Stimulated activated CD4-positive, alpha-beta T cell treated with anti-CD3 and anti-CD28 coated beads, Interleukin-2, amount 100 ng/mL, for 48 hours (primary cell): ENCODE data around the gene AMY2A.
"Not testable (repeated sequence)": the region's sequence is repeated elsewhere in the genome, so short reads cannot be mapped to it uniquely, and the experiment has no call there.

Experiments
- DNase-seq, 2 donors: peaks; one replicate each; pipeline ENCODE4 v3.0.0-alpha.2; 2020

AMY2A gene

DNA sequence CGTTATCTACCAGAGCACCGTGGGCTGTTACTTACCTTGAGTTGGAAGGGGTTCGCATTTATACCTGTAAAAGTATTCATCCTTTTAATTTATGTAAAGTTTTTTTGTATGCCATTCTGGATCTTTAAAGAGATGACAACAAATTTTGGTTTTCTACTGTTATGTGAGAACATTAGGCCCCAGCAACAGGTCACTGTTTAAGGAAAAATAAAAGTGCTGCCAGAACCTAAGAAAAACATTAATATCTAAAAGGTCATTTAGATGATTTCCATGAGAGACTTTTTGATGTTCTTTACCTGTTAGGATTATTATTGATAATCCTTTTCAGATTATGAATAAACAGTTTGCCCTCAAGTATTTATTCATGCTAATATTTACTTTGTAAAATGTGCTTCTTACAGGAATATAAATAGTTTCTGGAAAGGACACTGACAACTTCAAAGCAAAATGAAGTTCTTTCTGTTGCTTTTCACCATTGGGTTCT is at the start of gene AMY2A:
TSS of gene AMY2A (plus strand) at position 434 of the 484 bp plus-strand sequence. CDS start at position 448, 14 bp downstream.
- DNase-seq: not testable (repeated sequence)

DNA sequence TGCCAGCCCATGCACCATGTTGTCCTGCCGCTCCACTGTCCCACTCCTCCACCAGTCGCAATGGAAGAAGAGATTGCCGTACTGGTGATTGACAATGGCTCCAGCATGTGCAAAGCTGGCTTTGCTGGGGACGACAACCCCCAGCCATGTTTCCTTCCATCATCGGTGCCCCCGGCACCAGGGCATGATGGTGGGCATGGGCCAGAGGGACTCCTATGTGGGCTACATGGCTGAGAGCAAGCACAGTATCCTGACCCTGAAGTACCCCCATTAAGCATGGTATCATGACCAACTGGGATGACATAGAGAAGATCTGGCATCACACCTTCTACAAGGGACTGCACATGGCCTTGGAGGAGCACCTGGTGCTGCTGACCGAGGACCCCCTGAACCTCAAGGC is 47.7 kb upstream of the AMY2A start:
- no peak for DNase-seq

DNA sequence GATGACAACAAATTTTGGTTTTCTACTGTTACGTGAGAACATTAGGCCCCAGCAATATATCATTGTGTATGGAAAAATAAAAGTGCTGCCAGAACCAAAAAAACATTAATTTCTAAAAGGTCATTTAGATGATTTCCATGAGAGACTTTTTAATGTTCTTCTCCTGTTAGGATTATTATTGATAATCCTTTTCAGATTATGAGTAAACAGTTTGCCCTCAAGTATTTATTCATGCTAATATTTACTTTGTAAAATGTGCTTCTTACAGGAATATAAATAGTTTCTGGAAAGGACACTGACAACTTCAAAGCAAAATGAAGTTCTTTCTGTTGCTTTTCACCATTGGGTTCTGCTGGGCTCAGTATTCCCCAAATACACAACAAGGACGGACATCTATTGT is 45.9 kb upstream of the AMY2A start, which contains the start of gene AMY2B:
TSS of gene AMY2B (plus strand) at position 301 of the 400 bp plus-strand sequence. CDS start at position 315, 14 bp downstream.
- not testable (repeated sequence) for DNase-seq

DNA sequence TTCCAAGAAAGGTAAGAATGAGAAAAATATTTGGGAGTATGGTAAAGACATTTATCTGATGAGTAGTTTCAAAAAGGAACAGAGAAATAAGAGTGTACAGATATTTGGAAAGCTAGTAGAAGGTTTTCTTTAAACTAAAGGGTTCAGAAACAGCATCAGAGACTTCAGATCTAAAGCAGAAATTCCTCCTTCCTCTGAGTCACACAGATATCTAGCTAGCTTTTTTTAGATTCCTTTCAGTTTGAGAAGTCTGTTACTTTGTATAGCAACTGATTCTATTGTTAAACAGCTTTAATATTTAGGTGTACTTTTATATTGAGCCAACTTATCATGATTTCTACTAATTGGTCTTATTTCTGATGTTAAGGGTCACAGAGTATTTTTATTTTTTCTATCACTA is 41.2 kb upstream of the AMY2A start:
- no peak for DNase-seq

DNA sequence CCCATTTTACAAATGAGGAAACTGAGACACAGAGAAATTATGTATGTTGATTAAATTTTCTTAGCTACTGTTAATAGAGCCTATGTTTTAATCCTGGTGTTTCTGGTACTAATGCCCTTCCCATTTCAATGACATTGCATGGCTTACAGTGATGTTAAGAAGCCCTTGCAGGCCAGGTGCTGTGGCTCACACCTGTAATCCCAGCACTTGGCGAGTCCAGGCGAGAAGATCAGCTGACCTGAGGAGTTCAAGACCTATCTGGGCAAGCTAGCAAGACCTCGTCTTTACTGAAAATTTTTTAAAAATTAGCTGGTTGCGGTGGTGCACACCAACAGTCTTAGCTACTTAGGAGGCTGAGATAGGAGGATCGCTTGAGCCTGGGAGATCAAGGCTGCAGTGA is 40.4 kb upstream of the AMY2A start:
- DNase-seq: not testable (repeated sequence)

DNA sequence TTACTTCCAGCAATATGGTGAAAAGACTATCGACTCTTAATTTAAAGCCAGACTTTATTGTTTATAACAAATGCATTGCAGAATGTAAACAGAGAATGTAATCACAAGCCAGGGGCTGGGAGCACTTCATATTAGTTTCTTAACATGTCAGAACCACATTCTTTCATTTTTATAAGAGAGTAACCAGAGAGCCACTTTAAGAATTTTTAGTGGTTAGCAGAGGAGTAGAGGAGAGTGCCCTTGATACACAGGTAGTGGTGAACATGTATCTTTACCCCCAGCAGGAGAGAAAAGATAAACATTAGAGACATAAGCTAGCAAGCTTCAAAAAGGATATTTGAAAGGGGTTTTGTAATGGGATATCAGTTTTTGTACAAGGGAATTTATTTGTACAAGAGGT is 34.8 kb upstream of the AMY2A start:
- DNase-seq: no peak

DNA sequence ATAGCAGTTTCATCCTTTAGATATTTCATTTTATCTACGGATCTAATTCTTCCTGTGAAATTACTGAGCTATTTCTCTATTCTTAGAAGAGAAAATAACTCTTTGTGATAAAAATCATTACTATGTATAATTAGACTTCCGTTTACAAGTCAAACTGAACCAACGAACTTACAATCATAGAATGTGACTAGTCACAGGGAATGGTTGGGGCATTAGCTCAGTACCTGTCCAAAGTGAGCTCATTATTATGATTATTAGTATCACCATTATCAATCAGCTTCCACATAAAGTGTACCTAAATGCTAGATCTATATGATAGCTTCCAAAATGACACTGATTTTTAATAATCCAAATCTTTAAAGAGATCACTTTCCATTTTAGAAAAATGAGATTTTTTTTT is 33.3 kb upstream of the AMY2A start:
- no peak for DNase-seq

DNA sequence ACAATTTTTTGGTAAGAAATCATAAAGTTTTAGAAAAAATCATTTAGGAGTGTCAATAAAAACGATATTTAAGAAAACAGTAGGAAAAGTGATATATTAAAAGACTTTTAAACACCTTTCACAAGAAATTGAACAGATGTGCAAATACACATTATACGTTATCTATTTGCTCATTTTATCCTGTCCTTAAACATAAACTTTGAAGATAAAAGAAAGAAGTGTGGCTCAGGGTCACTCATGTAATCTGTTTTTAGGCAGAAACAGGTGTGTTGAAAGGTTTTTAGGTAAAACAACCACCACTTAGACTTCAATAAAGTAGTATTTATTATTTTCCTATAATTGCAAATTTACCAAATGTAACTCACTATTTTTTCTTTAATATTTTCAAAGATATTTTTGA is 32.7 kb upstream of the AMY2A start:
- DNase-seq: no peak

DNA sequence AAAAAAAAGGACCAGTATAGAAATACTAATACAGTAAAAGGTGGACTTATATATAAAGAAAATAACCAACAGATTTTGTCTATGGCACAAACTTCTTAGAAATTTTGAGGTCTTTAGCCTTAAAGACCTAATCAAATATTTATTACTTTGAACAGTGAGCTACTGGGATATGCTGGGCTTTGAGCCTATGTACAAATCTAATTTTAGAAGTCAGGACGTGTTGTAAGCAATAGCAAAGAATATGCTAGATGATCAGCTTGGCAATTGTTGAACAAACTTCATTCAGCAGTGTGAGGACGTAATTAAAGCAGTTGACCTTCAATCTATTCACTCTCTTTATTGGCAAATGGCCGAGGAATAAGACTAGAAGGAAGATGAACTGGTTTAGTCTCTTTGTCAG is 14.5 kb upstream of the AMY2A start:
- DNase-seq: not testable (repeated sequence)

DNA sequence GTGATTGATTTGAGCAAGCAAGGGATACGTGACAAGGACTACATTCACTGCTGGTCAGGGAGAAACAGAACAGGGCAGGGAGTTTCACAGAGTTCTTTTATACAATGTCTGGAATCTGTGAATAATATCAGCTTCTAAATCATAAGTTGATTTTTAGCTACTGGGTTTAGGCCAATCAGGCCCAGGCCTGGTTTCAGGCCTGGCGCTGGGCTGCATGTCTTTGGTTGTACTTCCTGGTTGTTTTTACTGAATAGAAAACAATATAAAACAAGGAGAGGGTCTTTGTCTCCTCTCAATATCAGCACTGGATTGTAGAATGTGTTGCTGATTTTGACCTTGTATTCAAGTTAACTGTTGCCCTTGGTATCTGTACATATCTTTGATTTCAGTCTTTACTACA is 865 bp upstream of the AMY2A start:
- DNase-seq: no peak

DNA sequence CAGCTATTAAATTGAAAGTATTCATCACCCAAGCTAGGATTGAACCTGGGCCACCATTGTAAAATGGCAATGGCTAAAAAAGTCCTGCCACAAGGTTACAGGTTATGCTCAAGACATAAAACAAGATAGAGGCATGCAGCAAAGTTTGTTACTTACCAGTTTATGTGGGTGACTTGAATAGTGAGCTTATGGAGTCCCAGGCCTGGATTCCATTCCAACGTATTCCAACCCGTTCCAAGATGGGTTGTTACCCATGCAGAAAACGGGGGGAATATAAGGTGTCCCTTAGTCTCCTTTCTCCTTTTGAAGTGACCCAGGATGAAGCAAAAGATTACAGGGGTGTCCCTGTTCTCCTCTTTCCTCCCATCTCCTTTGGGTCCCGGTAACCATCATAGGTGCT is 10.2 kb downstream of the AMY2A start:
- DNase-seq: not testable (repeated sequence)

DNA sequence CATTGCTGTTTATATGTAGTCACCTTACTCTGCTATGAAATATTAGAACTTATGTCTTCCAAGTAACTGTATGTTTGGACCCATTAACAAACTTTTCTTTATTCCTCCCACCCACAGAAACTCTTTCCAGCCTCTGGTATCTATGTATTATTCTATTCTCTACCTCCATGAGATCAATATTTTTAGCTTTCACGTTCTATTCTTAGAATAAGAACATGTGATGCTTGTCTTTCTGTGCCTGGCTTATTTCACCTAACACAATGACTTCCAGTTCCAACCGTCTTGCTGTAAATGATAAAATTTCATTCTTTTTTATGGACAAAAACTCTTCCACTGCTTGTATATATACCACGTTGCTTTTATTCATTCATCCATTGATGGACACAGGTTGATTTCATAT is 24.0 kb downstream of the AMY2A start:
- DNase-seq: not testable (repeated sequence)

DNA sequence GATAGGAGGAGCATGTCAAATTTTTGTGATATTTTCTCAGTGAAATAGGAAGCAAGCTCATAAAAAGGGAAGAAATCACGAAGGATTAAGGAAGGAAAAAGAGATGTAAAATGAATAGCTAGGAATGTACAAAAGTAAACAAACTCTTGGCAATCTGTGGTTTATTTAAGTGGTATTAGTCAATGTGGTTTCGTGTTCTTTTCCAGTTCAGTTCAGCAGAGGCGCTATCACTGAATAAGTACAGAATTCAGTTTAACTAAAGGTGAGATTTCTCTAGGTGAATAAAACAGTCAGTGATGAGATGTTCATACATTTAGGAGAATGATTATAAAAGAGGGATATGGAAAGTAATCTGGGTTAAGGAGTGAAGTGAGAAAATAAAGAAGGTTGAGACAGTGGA is 26.7 kb downstream of the AMY2A start:
- DNase-seq: not testable (repeated sequence)

DNA sequence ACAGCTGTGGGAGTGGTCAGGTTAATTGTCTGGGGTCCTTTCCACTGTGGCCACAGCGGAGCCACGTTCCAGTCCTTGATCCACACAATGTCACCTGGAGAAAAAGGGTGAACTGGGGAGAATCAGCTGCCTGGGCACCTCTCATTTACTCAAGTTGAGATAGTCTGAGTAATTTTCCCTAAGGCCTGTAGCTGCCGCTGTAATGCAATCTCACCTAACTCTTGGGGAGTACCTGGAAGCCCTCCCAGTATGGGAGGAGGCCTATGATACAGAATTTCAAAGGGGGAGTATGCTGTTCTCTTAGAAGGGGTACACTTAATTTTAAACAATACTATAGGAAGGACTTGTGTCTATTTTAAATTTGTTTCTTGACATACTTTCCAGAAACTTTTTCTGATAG is 33.1 kb downstream of the AMY2A start:
- DNase-seq: not testable (repeated sequence)

DNA sequence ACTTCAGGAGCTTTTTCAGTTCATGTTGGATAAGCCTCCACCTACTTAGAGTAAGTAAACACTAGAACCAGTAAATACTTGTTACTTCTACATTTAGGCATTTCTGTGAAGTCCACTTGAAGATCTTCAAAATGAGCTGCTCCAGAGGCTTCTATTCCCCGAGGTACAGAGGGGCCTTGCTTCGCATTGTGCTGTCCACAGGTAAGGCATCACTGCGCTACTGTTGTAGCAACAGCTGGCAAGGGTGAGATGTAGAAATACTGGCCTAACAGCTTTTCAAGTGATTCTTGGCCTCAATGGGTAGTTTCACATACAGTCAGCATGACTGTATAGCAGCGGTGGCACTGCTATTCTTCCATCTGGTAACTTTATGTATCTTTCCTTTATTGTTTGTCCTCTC is 33.7 kb downstream of the AMY2A start:
- DNase-seq: not testable (repeated sequence)

DNA sequence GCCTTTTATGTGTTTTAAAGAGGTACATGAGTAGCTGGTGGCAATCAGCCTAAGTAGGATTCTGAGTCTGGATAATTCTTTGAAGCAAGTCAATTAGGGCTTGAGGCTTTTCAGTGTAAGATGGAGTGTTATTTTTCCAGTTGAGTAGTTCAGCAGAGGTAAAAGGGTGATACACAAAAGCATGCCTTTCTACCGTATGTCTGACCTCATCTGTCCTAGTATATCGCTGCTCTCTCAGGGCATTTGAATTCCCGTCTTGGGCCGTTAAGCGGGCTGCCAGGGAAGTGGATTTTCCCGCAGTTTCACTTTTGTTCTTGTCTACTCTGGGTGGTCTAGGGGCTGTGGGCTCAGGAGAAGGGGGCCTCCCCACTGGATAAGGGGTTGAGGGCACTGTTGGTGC is 36.9 kb downstream of the AMY2A start:
- not testable (repeated sequence) for DNase-seq

DNA sequence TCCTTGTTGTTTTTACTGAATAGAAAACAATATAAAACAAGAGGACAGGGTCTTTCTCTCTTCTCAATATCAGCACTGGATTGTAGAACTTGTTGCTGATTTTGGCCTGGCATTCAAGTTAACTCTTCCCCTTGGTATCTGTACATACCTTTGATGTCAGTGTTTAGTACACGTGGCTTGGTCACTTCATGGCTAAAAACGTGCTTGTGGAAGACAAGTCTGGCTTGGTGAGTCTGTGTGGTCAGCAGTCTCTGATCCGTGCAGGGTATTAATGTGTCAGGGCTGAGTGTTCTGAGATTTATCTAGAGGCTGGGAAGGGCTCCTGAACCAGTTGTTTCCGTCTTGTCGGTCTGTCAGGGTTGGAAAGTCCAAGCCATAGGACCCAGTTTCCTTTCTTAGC is 38.2 kb downstream of the AMY2A start, which contains the start of gene AMY1A:
TSS of gene AMY1A (plus strand) at position 301 of the 400 bp plus-strand sequence. CDS start 571 bp downstream, outside the sequence.
- DNase-seq: not testable (repeated sequence)
